Trophoblast cell (in vitro differentiated cells and primary cell): ENCODE measurements around the gene GALNTL6.

ENCODE experiments used
- DNase-seq, 2 donors: peaks; one replicate each; pipeline ENCODE4 v3.0.0-alpha.2; 2016
- H2AFZ ChIP-seq: 2 replicates; pipeline ENCODE4 v1.6.1; 2013; ENCODE audit warnings: low read length, moderate library complexity, mild to moderate bottlenecking; ENCODE audit not compliant: insufficient read depth, poor library complexity
- H2AK5ac ChIP-seq: 2 replicates; pipeline ENCODE4 v1.6.1; 2013; ENCODE audit warnings: mild to moderate bottlenecking, low read length
- H2BK120ac ChIP-seq: 2 replicates; pipeline ENCODE4 v1.6.1; 2013; ENCODE audit warnings: low read length, mild to moderate bottlenecking, moderate library complexity; ENCODE audit not compliant: insufficient read depth, poor library complexity
- H2BK12ac ChIP-seq: 2 replicates; pipeline ENCODE4 v1.6.1; 2013; ENCODE audit warnings: mild to moderate bottlenecking, low read length, moderate library complexity
- H2BK5ac ChIP-seq: 2 replicates; pipeline ENCODE4 v1.6.1; 2013; ENCODE audit warnings: low read length, low read depth, moderate library complexity, mild to moderate bottlenecking; ENCODE audit not compliant: poor library complexity
- H3K14ac ChIP-seq: 2 replicates; pipeline ENCODE4 v1.6.1; 2013; ENCODE audit warnings: mild to moderate bottlenecking, low read length
- H3K18ac ChIP-seq: 2 replicates; pipeline ENCODE4 v1.6.1; 2013; ENCODE audit warnings: mild to moderate bottlenecking, low read length
- H3K23ac ChIP-seq: 2 replicates; pipeline ENCODE4 v1.6.1; 2013; ENCODE audit warnings: low read length
- H3K27ac ChIP-seq: 2 replicates; pipeline ENCODE4 v1.5.1; 2013; ENCODE audit warnings: low read depth, mild to moderate bottlenecking, inconsistent platforms, low read length, moderate library complexity
- H3K27me3 ChIP-seq: 2 replicates; pipeline ENCODE4 v1.6.1; 2013; ENCODE audit warnings: inconsistent platforms, mild to moderate bottlenecking, low read length, moderate library complexity; ENCODE audit not compliant: insufficient read depth
- H3K36me3 ChIP-seq, 2 experiments: 1 replicate in 1 of 2; 2 replicates in 1 of 2; pipeline ENCODE4 v1.6.1; 2013; ENCODE audit warnings: low read length in 2 of 2, mild to moderate bottlenecking in 2 of 2, moderate library complexity in 1 of 2; ENCODE audit not compliant: insufficient read depth in 2 of 2, control insufficient read depth in 1 of 2
- H3K4ac ChIP-seq: 2 replicates; pipeline ENCODE4 v1.6.1; 2013; ENCODE audit warnings: low read depth, mild to moderate bottlenecking, low read length, moderate library complexity
- H3K4me1 ChIP-seq, 2 experiments: 1 replicate in 1 of 2; 2 replicates in 1 of 2; pipeline ENCODE4 v1.6.1; 2013; ENCODE audit warnings: low read length in 2 of 2, mild to moderate bottlenecking in 2 of 2, moderate library complexity in 1 of 2; ENCODE audit not compliant: insufficient read depth in 2 of 2, control insufficient read depth in 1 of 2
- H3K4me2 ChIP-seq: 2 replicates; pipeline ENCODE4 v1.6.1; 2013; ENCODE audit warnings: inconsistent platforms, mild to moderate bottlenecking, low read length, moderate library complexity
- H3K4me3 ChIP-seq: 2 replicates; pipeline ENCODE4 v1.5.1; 2013; ENCODE audit warnings: mild to moderate bottlenecking, low read depth, low read length, inconsistent platforms
- H3K79me1 ChIP-seq: one replicate; pipeline ENCODE4 v1.6.1; 2013; ENCODE audit warnings: low read length
- H3K79me2 ChIP-seq: 2 replicates; pipeline ENCODE4 v1.6.1; 2013; ENCODE audit warnings: low read length, mild to moderate bottlenecking; ENCODE audit not compliant: control insufficient read depth, insufficient read depth, poor library complexity
- H3K9ac ChIP-seq: 2 replicates; pipeline ENCODE4 v1.6.1; 2013; ENCODE audit warnings: mild to moderate bottlenecking, low read length
- H3K9me3 ChIP-seq: 2 replicates; pipeline ENCODE4 v1.6.1; 2013; ENCODE audit warnings: low read depth, mild to moderate bottlenecking, control low read depth, inconsistent platforms, low read length; ENCODE audit not compliant: insufficient read depth
- H4K12ac ChIP-seq: 2 replicates; pipeline ENCODE4 v1.6.1; 2013; ENCODE audit warnings: low read depth, mild to moderate bottlenecking, low read length, moderate library complexity
- H4K8ac ChIP-seq: 2 replicates; pipeline ENCODE4 v1.6.1; 2013; ENCODE audit warnings: low read depth, mild to moderate bottlenecking, low read length, moderate library complexity
- H4K91ac ChIP-seq: one replicate; pipeline ENCODE4 v1.6.1; 2013; ENCODE audit warnings: low read depth, mild to moderate bottlenecking, low read length, moderate library complexity
- WGBS: extraction: QIAGEN DNeasy Blood & Tissue Kit; methylation state at CpG from one replicate; pipeline ENCODE4 v1.1.7; 2013; ENCODE audit warnings: missing lambda C conversion rate; ENCODE audit not compliant: insufficient read length, insufficient coverage; ENCODE audit errors: extremely low coverage; 5-methylcytosine and 5-hydroxymethylcytosine counted together

GALNTL6 gene

DNA sequence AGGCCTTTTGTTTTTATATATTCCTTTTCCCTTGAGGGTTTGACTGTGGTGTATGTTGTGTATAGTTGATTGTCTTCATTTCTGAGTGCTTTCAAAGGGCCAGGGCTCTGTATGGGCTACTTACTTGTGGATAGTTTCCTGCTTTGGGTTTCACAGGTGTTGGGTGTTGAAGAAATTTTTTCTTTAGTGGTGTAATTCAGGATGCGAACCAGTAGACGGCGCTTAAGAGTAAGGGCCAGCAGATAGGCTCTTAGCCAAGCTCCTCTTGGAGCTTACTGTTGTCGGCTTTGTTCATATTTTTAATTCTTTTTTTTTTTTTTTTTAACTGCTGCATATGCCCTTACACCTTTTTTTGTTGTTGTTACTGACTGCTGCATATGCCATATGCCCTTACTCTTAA, 1079.1 kb downstream of the GALNTL6 start:
- Histone ChIP-seq H2BK5ac (no peak overlapping the region), H3K4me3 (no peak overlapping the region), H2BK120ac (no peak overlapping the region), H3K18ac (no peak overlapping the region), H3K9ac (no peak overlapping the region), H4K12ac (no peak overlapping the region), H4K91ac (no peak overlapping the region), H3K79me1 (peaks cover 17% of the 10 kb centered on the region), H3K4ac (no peak overlapping the region), H3K27ac (no peak overlapping the region), H2AK5ac (no peak overlapping the region), H3K23ac (no peak overlapping the region), H3K9me3 (no peaks in the 10 kb centered on the region), H4K8ac (no peak overlapping the region), H3K14ac (no peak overlapping the region), H2BK12ac (no peak overlapping the region), H3K36me3 (peaks cover 0 to 3% of the 10 kb centered on the region in 2 experiments), H3K79me2 (no peaks in the 10 kb centered on the region), H3K4me2 (no peak overlapping the region), H3K4me1 (peaks cover 0 to 1% of the 10 kb centered on the region in 2 experiments), H2AFZ (no peak overlapping the region), H3K27me3 (no peaks in the 10 kb centered on the region)
- DNase-seq = peak; percentile 26 to 68
- no CpG with 5 or more reads among the region's 4 CpGs for WGBS

DNA sequence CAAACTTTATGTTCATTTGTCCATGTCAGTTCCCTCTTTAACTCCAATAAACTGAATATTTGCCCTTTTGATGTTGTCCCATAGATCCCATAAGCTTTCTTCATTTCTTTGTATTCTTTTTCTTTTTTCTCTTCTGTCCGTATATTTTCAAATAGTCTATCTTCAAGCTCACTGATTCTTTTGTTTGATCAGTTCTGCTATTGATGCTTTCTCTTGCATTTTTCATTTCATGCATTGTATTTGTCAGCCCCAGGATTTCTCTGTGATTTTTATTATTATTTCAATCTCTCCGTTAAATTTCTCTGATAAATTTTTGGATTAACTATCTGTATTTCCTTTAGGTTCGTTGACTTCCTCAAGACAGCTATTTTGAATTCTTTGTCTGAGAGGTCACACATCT, 1082.5 kb downstream of the GALNTL6 start:
- Histone ChIP-seq H3K79me2 (no peaks in the 10 kb centered on the region), H3K27ac (no peak overlapping the region), H4K8ac (no peak overlapping the region), H4K12ac (no peak overlapping the region), H3K9me3 (no peaks in the 10 kb centered on the region), H3K14ac (no peak overlapping the region), H2BK12ac (no peak overlapping the region), H2AFZ (no peak overlapping the region), H3K9ac (no peak overlapping the region), H3K4me3 (no peak overlapping the region), H3K23ac (no peak overlapping the region), H3K4ac (no peak overlapping the region), H4K91ac (no peak overlapping the region), H3K18ac (no peak overlapping the region), H3K36me3 (peaks cover 0 to 3% of the 10 kb centered on the region in 2 experiments), H3K27me3 (no peaks in the 10 kb centered on the region), H2AK5ac (no peak overlapping the region), H2BK5ac (no peak overlapping the region), H3K4me2 (no peak overlapping the region), H2BK120ac (no peak overlapping the region), H3K4me1 (peaks cover 4 to 9% of the 10 kb centered on the region in 2 experiments), H3K79me1 (peaks cover 28% of the 10 kb centered on the region)
- WGBS = no CpG with 5 or more reads among the region's 3 CpGs
- no peak for DNase-seq

DNA sequence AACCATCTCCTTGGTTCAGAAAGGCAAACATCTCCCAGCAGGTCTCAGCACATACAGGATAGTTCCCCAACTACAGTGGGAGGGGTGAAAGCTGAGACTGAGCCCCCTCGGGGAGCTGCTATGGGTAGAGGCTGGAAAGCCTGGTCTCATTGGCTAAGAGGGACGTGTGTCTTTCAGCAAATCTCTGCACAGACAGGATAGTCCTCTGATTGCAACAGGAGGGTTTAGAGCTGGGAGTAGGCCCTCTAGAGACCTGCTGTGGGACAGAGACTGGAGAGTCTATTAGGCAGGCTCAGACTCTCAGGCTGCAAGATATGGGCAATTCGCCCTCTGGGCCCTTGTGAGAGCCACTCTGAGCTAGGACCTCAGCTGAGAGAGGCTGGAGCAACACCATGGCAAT, 1083.8 kb downstream of the GALNTL6 start:
- Histone ChIP-seq H4K91ac (peak overlapping the region; percentile 62), H3K9ac (no peak overlapping the region), H4K8ac (peak overlapping the region; percentile 55), H3K36me3 (peaks cover 0 to 3% of the 10 kb centered on the region in 2 experiments), H3K27ac (no peak overlapping the region), H2BK5ac (peak overlapping the region; percentile 34), H3K4me2 (no peak overlapping the region), H3K27me3 (no peaks in the 10 kb centered on the region), H2AFZ (no peak overlapping the region), H3K18ac (peak overlapping the region; percentile 22), H3K9me3 (no peaks in the 10 kb centered on the region), H3K79me2 (no peaks in the 10 kb centered on the region), H4K12ac (no peak overlapping the region), H3K23ac (no peak overlapping the region), H3K14ac (peak overlapping the region; percentile 49), H2BK120ac (peak overlapping the region; percentile 69), H2BK12ac (peak overlapping the region; percentile 93), H2AK5ac (peak overlapping the region; percentile 35), H3K79me1 (peaks cover 32% of the 10 kb centered on the region), H3K4me1 (peaks cover 4 to 9% of the 10 kb centered on the region in 2 experiments), H3K4me3 (no peak overlapping the region), H3K4ac (no peak overlapping the region)
- peak in 1 of 2 donors; percentile 12 for DNase-seq
- WGBS = no CpG with 5 or more reads among the region's 3 CpGs

DNA sequence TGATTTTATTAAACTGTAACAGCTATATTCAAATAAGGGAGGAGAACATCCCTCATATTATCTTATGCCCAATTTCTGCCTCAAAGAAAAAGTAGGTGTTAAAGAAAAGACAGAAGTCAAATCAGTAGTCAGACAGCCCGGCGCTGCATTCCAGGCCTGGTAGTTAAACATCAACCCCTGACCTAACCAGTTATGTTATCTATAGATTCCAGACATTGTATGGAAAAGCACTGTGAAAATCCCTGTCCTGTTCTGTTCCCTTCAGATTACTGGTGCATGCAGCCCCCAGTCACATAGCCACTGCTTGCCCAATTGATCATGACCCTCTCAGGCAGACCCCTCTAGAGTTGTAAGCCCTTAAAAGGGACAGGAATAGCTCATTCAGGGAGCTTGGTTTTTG, 1085.5 kb downstream of the GALNTL6 start:
- H2BK120ac ChIP-seq = peak overlapping the region; percentile 70
- peak overlapping the region; percentile 52 for H3K14ac ChIP-seq
- DNase-seq = peak; percentile 59 to 73
- H2BK12ac ChIP-seq = peak overlapping the region; percentile 9
- no peak overlapping the region for H3K4me2 ChIP-seq
- WGBS = no CpG with 5 or more reads among the region's 2 CpGs
- no peak overlapping the region for H4K12ac ChIP-seq
- peaks cover 29% of the 10 kb centered on the region for H3K79me1 ChIP-seq
- H3K4ac ChIP-seq = peak overlapping the region; percentile 30
- peak overlapping the region; percentile 81 for H4K91ac ChIP-seq
- peak overlapping the region; percentile 80 for H2BK5ac ChIP-seq
- H3K4me1 ChIP-seq = peaks cover 4 to 9% of the 10 kb centered on the region in 2 experiments
- no peak overlapping the region for H3K4me3 ChIP-seq
- no peak overlapping the region for H2AK5ac ChIP-seq
- no peaks in the 10 kb centered on the region for H3K79me2 ChIP-seq
- H3K9me3 ChIP-seq = no peaks in the 10 kb centered on the region
- H2AFZ ChIP-seq = no peak overlapping the region
- H3K27me3 ChIP-seq = no peaks in the 10 kb centered on the region
- no peak overlapping the region for H3K23ac ChIP-seq
- no peak overlapping the region for H3K9ac ChIP-seq
- no peak overlapping the region for H3K18ac ChIP-seq
- H3K27ac ChIP-seq = peak overlapping the region; percentile 97
- H3K36me3 ChIP-seq = peaks cover 0 to 3% of the 10 kb centered on the region in 2 experiments
- peak overlapping the region; percentile 11 for H4K8ac ChIP-seq
